Endothelial cell of umbilical vein (primary cell): ENCODE data around the gene ATP2B2. TPM values are rescaled to one million over a fixed set of nuclear protein-coding genes. Genes with fewer than 3 reads are reported as not detected.

ENCODE experiments used
- BruUV-seq: library from RNA; stranded (reverse); fragments of 400-500 nt; replicated peaks from 2 replicates; lab custom pipeline; 2021; lab: Mats Ljungman, UMichigan
- CTCF ChIA-PET: fragments of 300-600, 350-600 bp; sonication (Branson Sonifier 250); formaldehyde crosslinking; loops from one replicate; lab custom pipeline; 2021; ENCODE audit warnings: antibody characterized with exemption, inconsistent platforms; lab: Charles Lee
- POLR2A ChIA-PET: fragments of 300-600, 350-600 bp; sonication (Branson Sonifier 250); formaldehyde crosslinking; loops from one replicate; lab custom pipeline; 2021; ENCODE audit warnings: antibody characterized with exemption, inconsistent platforms; lab: Charles Lee
- DNase-seq: peaks from one replicate; pipeline ENCODE4 v3.0.0-alpha.2; 2011; ENCODE audit warnings: low read depth, low spot score
- FAIRE-seq: peaks from 2 replicates; lab custom pipeline; 2011; peaks lifted over from hg19 to GRCh38; lab: Jason Lieb, UNC
- H2AFZ ChIP-seq: 2 replicates; pipeline ENCODE4 v1.6.0; 2012; ENCODE audit warnings: low read depth, low read length, control low read depth, inconsistent platforms
- H3K27ac ChIP-seq: 2 replicates; pipeline ENCODE4 v1.5.1; 2011; ENCODE audit warnings: low read depth, mild to moderate bottlenecking, control low read depth, low read length, moderate library complexity; ENCODE audit not compliant: insufficient read depth
- H3K27me3 ChIP-seq, 2 experiments: 2 replicates each; pipeline versions ENCODE4 v1.6.0 to v1.6.1; 2011; ENCODE audit warnings: low read length in 2 of 2, mixed read lengths in 1 of 2; ENCODE audit not compliant: control insufficient read depth in 2 of 2, insufficient read depth in 2 of 2
- H3K36me3 ChIP-seq, 2 experiments: 2 replicates in 1 of 2; 3 replicates in 1 of 2; pipeline ENCODE4 v1.5.1; 2011; ENCODE audit warnings: low read length in 2 of 2, mild to moderate bottlenecking in 1 of 2, moderate library complexity in 1 of 2; ENCODE audit not compliant: control insufficient read depth in 2 of 2, insufficient read depth in 2 of 2; ENCODE audit errors: extremely low read depth in 1 of 2
- H3K4me1 ChIP-seq: 3 replicates; pipeline ENCODE4 v1.5.1; 2011; ENCODE audit warnings: mild to moderate bottlenecking, low read length; ENCODE audit not compliant: control insufficient read depth, insufficient read depth; ENCODE audit errors: extremely low read depth
- H3K4me2 ChIP-seq: 2 replicates; pipeline ENCODE4 v1.6.1; 2011; ENCODE audit warnings: low read length, control low read depth, mixed read lengths; ENCODE audit not compliant: insufficient read depth
- H3K4me3 ChIP-seq, 3 experiments: fragments of 200-600 bp in 1 of 3; sonication (generic), shearing (Covaris generic) in 1 of 3; replicated peaks in 1 of 3; 2 replicates each; pipeline ENCODE4 v1.5.1; 2011 to 2016; ENCODE audit warnings: control low read depth in 3 of 3, low read length in 3 of 3, mild to moderate bottlenecking in 2 of 3, inconsistent platforms in 1 of 3, low read depth in 1 of 3, moderate library complexity in 1 of 3; ENCODE audit not compliant: insufficient read depth in 1 of 3
- H3K79me2 ChIP-seq: 2 replicates; pipeline ENCODE4 v1.6.0; 2012; ENCODE audit warnings: low read length, inconsistent platforms; ENCODE audit not compliant: control insufficient read depth, insufficient read depth
- H3K9ac ChIP-seq: replicated peaks from 2 replicates; pipeline ENCODE3; 2011; ENCODE audit warnings: low read length, control low read depth; ENCODE audit not compliant: insufficient read depth; ENCODE audit errors: extremely low read depth
- H3K9me1 ChIP-seq: replicated peaks from 3 replicates; pipeline ENCODE4 v1.6.0; 2011; ENCODE audit warnings: mild to moderate bottlenecking, low read length; ENCODE audit not compliant: control insufficient read depth, insufficient read depth; ENCODE audit errors: extremely low read depth
- H3K9me3 ChIP-seq: replicated peaks from 2 replicates; pipeline ENCODE4 v1.5.1; 2012; ENCODE audit warnings: low read length, inconsistent platforms; ENCODE audit not compliant: control insufficient read depth, insufficient read depth
- H4K20me1 ChIP-seq: replicated peaks from 2 replicates; pipeline ENCODE3; 2011; ENCODE audit warnings: mild to moderate bottlenecking, low read length; ENCODE audit not compliant: control insufficient read depth, insufficient read depth; ENCODE audit errors: extremely low read depth
- EZH2 ChIP-seq: IDR thresholded peaks from 2 replicates; pipeline ENCODE4 v1.6.1; 2012; ENCODE audit warnings: borderline replicate concordance, low read depth, mild to moderate bottlenecking, moderate library complexity, low read length, inconsistent platforms; ENCODE audit not compliant: severe bottlenecking
- FOS ChIP-seq: IDR thresholded peaks from 2 replicates; pipeline ENCODE4 v1.6.1; 2011; ENCODE audit warnings: mild to moderate bottlenecking, low read length, moderate library complexity, borderline replicate concordance; ENCODE audit not compliant: insufficient read depth
- GATA2 ChIP-seq: IDR thresholded peaks from 2 replicates; pipeline ENCODE4 v1.7.0; 2011; ENCODE audit warnings: low read depth, mild to moderate bottlenecking, moderate library complexity, mixed read lengths, low read length; ENCODE audit not compliant: insufficient read length, insufficient read depth
- JUN ChIP-seq: IDR thresholded peaks from 2 replicates; pipeline ENCODE4 v1.6.1; 2011; ENCODE audit warnings: borderline replicate concordance, low read depth; ENCODE audit not compliant: insufficient read length, insufficient read depth
- MYC ChIP-seq: IDR thresholded peaks from one replicate; pipeline ENCODE4 v1.6.1; 2011; ENCODE audit warnings: mild to moderate bottlenecking, low read depth, low read length
- POLR2A ChIP-seq: IDR thresholded peaks from 2 replicates; pipeline ENCODE4 v1.6.1; 2012; ENCODE audit warnings: low read depth, mild to moderate bottlenecking, control low read depth, low read length
- POLR2AphosphoS5 ChIP-seq: IDR thresholded peaks from 2 replicates; pipeline ENCODE4 v1.6.1; 2012; ENCODE audit warnings: low read depth, mild to moderate bottlenecking, control low read depth, low read length, moderate library complexity; ENCODE audit not compliant: insufficient read depth
- dilution Hi-C: fragments of 300-500 bp; cut with MboI; formaldehyde crosslinking; loops from one replicate; pipeline ENCODE4 v1.15.0; 2019; ENCODE audit warnings: low sequenced_read_pairs; ENCODE audit not compliant: extremely low pct_ligation_motif_present
- intact Hi-C: fragments of 100-400 bp; cut with micrococcal nuclease; formaldehyde crosslinking; loops from one replicate; pipeline ENCODE4 v1.10.0; 2022
- polyA plus RNA-seq, 4 experiments: library from polyadenylated mRNA; depleted of rRNA in 3 of 4; stranded (reverse) in 3 of 4; unstranded in 1 of 4; fragments of >200 nt; gene quantifications; 2 replicates each; pipeline versions ENCODE4 v1.2.1 to v1.2.3, GENCODE V29; 2011 to 2012; ENCODE audit warnings: missing spikeins in 1 of 4
- total RNA-seq: library from RNA; stranded (reverse); gene quantifications from 2 replicates; pipeline ENCODE4 v1.2.3, GENCODE V29; 2021
- TF ChIP-seq, protein P1 (sequence below), 2 donors: IDR thresholded peaks; 1 replicate in 1 of 2; 2 replicates in 1 of 2; pipeline ENCODE4 v1.5.1; 2011; ENCODE audit warnings: low read length in 2 of 2, mild to moderate bottlenecking in 2 of 2, moderate library complexity in 2 of 2, control low read depth in 1 of 2, inconsistent platforms in 1 of 2, low read depth in 1 of 2; ENCODE audit not compliant: insufficient read depth in 1 of 2; ENCODE audit errors: extremely low read depth in 1 of 2
- TF ChIP-seq, protein P2 (sequence below): IDR thresholded peaks from 2 replicates; pipeline ENCODE4 v1.6.1; 2011; ENCODE audit not compliant: insufficient read depth, insufficient read length

Gene ATP2B2
- total and polyA plus RNA-seq, 2 donors (not counting 3 experiments of a cell fraction or from before 2014, with no cell fraction given) = not detected

DNA sequence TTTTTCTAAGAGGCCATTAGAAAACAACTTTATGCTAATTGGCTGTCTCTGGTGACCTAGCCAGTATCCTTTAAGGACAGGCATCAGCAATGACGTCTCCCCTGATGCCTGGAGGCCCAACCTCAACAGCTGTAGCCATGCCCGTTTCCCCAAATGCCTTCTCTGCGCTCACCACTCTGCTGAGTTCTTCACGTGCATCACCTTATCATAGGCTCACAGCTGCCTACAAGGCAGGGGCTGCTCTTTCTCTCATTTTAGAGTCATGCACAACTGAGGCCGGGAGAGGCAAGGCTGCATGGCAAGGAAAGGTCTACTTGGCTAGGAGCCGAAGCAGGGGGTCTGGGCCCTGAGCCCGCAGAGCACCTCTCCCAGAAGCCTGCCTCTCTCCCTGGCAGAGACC is 140.6 kb downstream of the ATP2B2 start:
- no peak overlapping the region for H3K4me2 ChIP-seq
- no peaks in the 10 kb centered on the region for H3K79me2 ChIP-seq
- no peaks in the 10 kb centered on the region for H3K9me1 ChIP-seq
- H3K4me1 ChIP-seq = no peaks in the 10 kb centered on the region
- DNase-seq (no peak), FAIRE-seq (no peak)
- ChIA-PET CTCF (no interaction called here), POLR2A (no interaction called here)
- H2AFZ ChIP-seq = no peak overlapping the region
- no TSS peak for BruUV-seq
- H3K36me3 ChIP-seq = no peaks in the 10 kb centered on the region
- H3K27me3 ChIP-seq = no peaks in the 10 kb centered on the region
- no peaks in the 10 kb centered on the region for H3K9me3 ChIP-seq
- no peak overlapping the region for H3K27ac ChIP-seq
- dilution Hi-C loops = no loop called here
- intact Hi-C loops = no loop called here
- no peak overlapping the region for H3K9ac ChIP-seq
- H4K20me1 ChIP-seq = no peaks in the 10 kb centered on the region
- TF ChIP-seq MYC (no peak), EZH2 (no peak), POLR2A (no peak), FOS (no peak)
- TF ChIP-seq, protein P1, sequence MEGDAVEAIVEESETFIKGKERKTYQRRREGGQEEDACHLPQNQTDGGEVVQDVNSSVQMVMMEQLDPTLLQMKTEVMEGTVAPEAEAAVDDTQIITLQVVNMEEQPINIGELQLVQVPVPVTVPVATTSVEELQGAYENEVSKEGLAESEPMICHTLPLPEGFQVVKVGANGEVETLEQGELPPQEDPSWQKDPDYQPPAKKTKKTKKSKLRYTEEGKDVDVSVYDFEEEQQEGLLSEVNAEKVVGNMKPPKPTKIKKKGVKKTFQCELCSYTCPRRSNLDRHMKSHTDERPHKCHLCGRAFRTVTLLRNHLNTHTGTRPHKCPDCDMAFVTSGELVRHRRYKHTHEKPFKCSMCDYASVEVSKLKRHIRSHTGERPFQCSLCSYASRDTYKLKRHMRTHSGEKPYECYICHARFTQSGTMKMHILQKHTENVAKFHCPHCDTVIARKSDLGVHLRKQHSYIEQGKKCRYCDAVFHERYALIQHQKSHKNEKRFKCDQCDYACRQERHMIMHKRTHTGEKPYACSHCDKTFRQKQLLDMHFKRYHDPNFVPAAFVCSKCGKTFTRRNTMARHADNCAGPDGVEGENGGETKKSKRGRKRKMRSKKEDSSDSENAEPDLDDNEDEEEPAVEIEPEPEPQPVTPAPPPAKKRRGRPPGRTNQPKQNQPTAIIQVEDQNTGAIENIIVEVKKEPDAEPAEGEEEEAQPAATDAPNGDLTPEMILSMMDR (IDR thresholded peaks at IDR 0.05; ENCODE audit: extremely low read depth in 1 of 2, insufficient read depth in 1 of 2, low read depth in 1 of 2, low read length in 2 of 2) = no peak
- TF ChIP-seq, protein P2, sequence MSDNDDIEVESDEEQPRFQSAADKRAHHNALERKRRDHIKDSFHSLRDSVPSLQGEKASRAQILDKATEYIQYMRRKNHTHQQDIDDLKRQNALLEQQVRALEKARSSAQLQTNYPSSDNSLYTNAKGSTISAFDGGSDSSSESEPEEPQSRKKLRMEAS = no peak
- H3K4me3 ChIP-seq = no peak overlapping the region

DNA sequence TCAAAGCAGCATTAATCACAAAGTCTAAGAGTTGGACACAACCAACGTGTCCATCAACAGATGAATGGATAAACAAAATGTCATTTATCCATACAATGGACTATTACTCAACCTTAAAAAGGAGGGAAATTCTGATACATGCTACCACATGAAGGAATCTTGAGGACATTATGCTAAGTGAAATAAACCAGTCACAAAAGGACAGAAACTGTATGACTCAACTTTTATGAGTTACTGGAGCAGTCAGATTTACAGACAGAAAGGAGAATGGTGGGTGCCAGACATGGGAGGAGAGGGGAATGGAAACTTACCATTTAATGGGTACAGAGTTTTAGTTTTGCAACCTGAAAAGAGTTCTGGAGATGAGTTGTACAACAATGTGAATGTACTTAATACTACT is 141.5 kb downstream of the ATP2B2 start:
- CTCF ChIA-PET = interaction anchor here (1.0 kb wide), 1 partner anchor 375 kb away, joined by 3 read pairs; no protein-coding TSS in a partner anchor
- dilution Hi-C loops = no loop called here
- TF ChIP-seq, protein P2 = no peak
- TF ChIP-seq POLR2A = no peak
- no peak for TF ChIP-seq FOS
- no peak for TF ChIP-seq GATA2
- TF ChIP-seq EZH2 = no peak
- TF ChIP-seq POLR2AphosphoS5 = no peak
- TF ChIP-seq JUN = no peak
- TF ChIP-seq, protein P1 (IDR thresholded peaks at IDR 0.05; ENCODE audit: extremely low read depth in 1 of 2, insufficient read depth in 1 of 2, low read depth in 1 of 2, low read length in 2 of 2) = no peak
- no peak for TF ChIP-seq MYC
- H3K27me3 ChIP-seq = no peaks in the 10 kb centered on the region
- no peak overlapping the region for H3K4me3 ChIP-seq
- H3K79me2 ChIP-seq = no peaks in the 10 kb centered on the region
- H2AFZ ChIP-seq = no peak overlapping the region
- no peak overlapping the region for H3K27ac ChIP-seq
- H3K9me3 ChIP-seq = no peaks in the 10 kb centered on the region
- no peaks in the 10 kb centered on the region for H4K20me1 ChIP-seq
- no peak overlapping the region for H3K4me2 ChIP-seq
- no peaks in the 10 kb centered on the region for H3K9me1 ChIP-seq
- POLR2A ChIA-PET = no interaction called here
- no peaks in the 10 kb centered on the region for H3K4me1 ChIP-seq
- FAIRE-seq = no peak
- H3K9ac ChIP-seq = no peak overlapping the region
- no peak for DNase-seq
- no peaks in the 10 kb centered on the region for H3K36me3 ChIP-seq
- no TSS peak for BruUV-seq
- intact Hi-C loops = no loop called here
